GM12878 (cell line): ENCODE data around the gene TBC1D1. TPM values are rescaled to one million over a fixed set of nuclear protein-coding genes. Genes with fewer than 3 reads are reported as not detected.

ENCODE experiments used
- ATAC-seq: fragments of 200-7000 bp; cut with Tn5 transposase; 3 replicates; pipeline ENCODE4 v1.9.1; 2020; ENCODE audit warnings: mild to moderate bottlenecking, moderate library complexity
- BruUV-seq: library from RNA; stranded (reverse); fragments of 400-500 nt; replicated peaks from 2 replicates; lab custom pipeline; 2021; lab: Mats Ljungman, UMichigan
- CTCF ChIA-PET: fragments of 300-600 bp; sonication (Branson Sonifier 250); formaldehyde crosslinking; extraction: SDS; loops from one replicate; lab custom pipeline; 2021; ENCODE audit warnings: inconsistent platforms; lab: Yijun Ruan, JAX
- POLR2A ChIA-PET: fragments of 350-600 bp; formaldehyde crosslinking; extraction: SDS; loops from one replicate; lab custom pipeline; 2021; ENCODE audit warnings: inconsistent platforms; lab: Charles Lee
- RAD21 ChIA-PET: fragments of 300-600 bp; sonication (Branson Sonifier 250); formaldehyde crosslinking; loops from one replicate; lab custom pipeline; 2023; ENCODE audit warnings: antibody characterized with exemption; ENCODE audit not compliant: unreplicated experiment; lab: Charles Lee
- SMC1A ChIA-PET: fragments of 300-600 bp; sonication (Branson Sonifier 250); formaldehyde crosslinking; loops from one replicate; lab custom pipeline; 2023; ENCODE audit not compliant: unreplicated experiment, uncharacterized antibody; lab: Charles Lee
- DNase-seq: peaks from one replicate; pipeline ENCODE4 v3.0.0-alpha.2; 2011; ENCODE audit warnings: low read depth, low spot score
- FAIRE-seq: peaks from 3 replicates; lab custom pipeline; 2011; peaks lifted over from hg19 to GRCh38; lab: Jason Lieb, UNC
- H2AFZ ChIP-seq: 2 replicates; pipeline ENCODE4 v1.6.0; 2011; ENCODE audit warnings: low read depth, low read length, control low read depth; ENCODE audit not compliant: control insufficient read depth
- H3K27ac ChIP-seq: 2 replicates; pipeline ENCODE4 v1.5.1; 2011; ENCODE audit warnings: control low read depth; ENCODE audit not compliant: control insufficient read depth, insufficient read depth
- H3K27me3 ChIP-seq, 2 experiments: replicated peaks in 1 of 2; 2 replicates each; pipeline versions ENCODE4 v1.6.0 to v1.6.1; 2011; ENCODE audit warnings: low read length in 1 of 2; ENCODE audit not compliant: control insufficient read depth in 2 of 2, insufficient read depth in 2 of 2
- H3K36me3 ChIP-seq, 2 experiments: 2 replicates each; pipeline ENCODE4 v1.5.1; 2011; ENCODE audit warnings: low read length in 1 of 2; ENCODE audit not compliant: control insufficient read depth in 2 of 2, insufficient read depth in 2 of 2
- H3K4me1 ChIP-seq: 2 replicates; pipeline ENCODE4 v1.6.1; 2011; ENCODE audit warnings: mild to moderate bottlenecking, low read length, moderate library complexity, mixed read lengths; ENCODE audit not compliant: control insufficient read depth, insufficient read depth
- H3K4me2 ChIP-seq: 2 replicates; pipeline ENCODE4 v1.6.0; 2011; ENCODE audit warnings: control low read depth; ENCODE audit not compliant: control insufficient read depth, insufficient read depth
- H3K4me3 ChIP-seq: fragments of 200-600 bp; sonication (generic); 2 replicates; pipeline ENCODE4 v1.5.1; 2016
- H3K79me2 ChIP-seq: 2 replicates; pipeline ENCODE4 v1.6.0; 2011; ENCODE audit warnings: low read length; ENCODE audit not compliant: control insufficient read depth, insufficient read depth
- H3K9ac ChIP-seq: 2 replicates; pipeline ENCODE4 v1.8.0; 2011; ENCODE audit warnings: low read length, control low read depth, mixed read lengths; ENCODE audit not compliant: control insufficient read depth, insufficient read depth
- H3K9me3 ChIP-seq: replicated peaks from 3 replicates; pipeline ENCODE4 v1.5.1; 2011; ENCODE audit warnings: mild to moderate bottlenecking, low read length; ENCODE audit not compliant: control insufficient read depth, insufficient read depth
- H4K20me1 ChIP-seq: 2 replicates; pipeline ENCODE4 v1.6.0; 2011; ENCODE audit not compliant: control insufficient read depth, insufficient read depth
- ASH2L ChIP-seq: fragments of 300-600, 200-600 bp; sonication (generic); IDR thresholded peaks from 2 replicates; pipeline ENCODE4 v1.6.1; 2017; ENCODE audit warnings: low read depth, mild to moderate bottlenecking, borderline replicate concordance
- BRCA1 ChIP-seq: IDR thresholded peaks from 2 replicates; pipeline ENCODE4 v1.6.1; 2011; ENCODE audit warnings: low read depth, low read length, improper control_type of control experiment
- CBFB ChIP-seq: IDR thresholded peaks from 2 replicates; pipeline ENCODE4 v1.6.1; 2016; ENCODE audit warnings: antibody characterized with exemption, low read depth
- DPF2 ChIP-seq: fragments of 450-650 bp; IDR thresholded peaks from 2 replicates; pipeline ENCODE4 v1.6.1; 2017; ENCODE audit warnings: mild to moderate bottlenecking
- MTA2 ChIP-seq: fragments of 450-650 bp; IDR thresholded peaks from 2 replicates; pipeline ENCODE4 v1.6.1; 2016; ENCODE audit warnings: low read depth, mild to moderate bottlenecking, moderate library complexity
- NR2C2 ChIP-seq: IDR thresholded peaks from 2 replicates; pipeline ENCODE4 v1.6.1; 2011; ENCODE audit warnings: borderline replicate concordance, low read depth; ENCODE audit not compliant: control insufficient read depth, insufficient read length
- SMAD5 ChIP-seq: IDR thresholded peaks from 2 replicates; pipeline ENCODE4 v1.6.1; 2016; ENCODE audit warnings: antibody characterized with exemption, low read depth
- SRF ChIP-seq, 2 experiments: IDR thresholded peaks; 2 replicates each; pipeline ENCODE4 v1.6.1; 2011; ENCODE audit warnings: low read depth in 2 of 2, low read length in 2 of 2, mild to moderate bottlenecking in 1 of 2, moderate library complexity in 1 of 2
- TAF1 ChIP-seq: IDR thresholded peaks from 2 replicates; pipeline ENCODE4 v1.6.1; 2011; ENCODE audit warnings: mild to moderate bottlenecking, low read depth, low read length, borderline replicate concordance
- WRNIP1 ChIP-seq: IDR thresholded peaks from 2 replicates; pipeline ENCODE4 v1.6.1; 2011; ENCODE audit warnings: low read depth, low read length, improper control_type of control experiment, borderline replicate concordance
- WGBS: methylation state at CpG from one replicate; pipeline ENCODE4 v1.1.6; 2016; ENCODE audit warnings: low lambda C conversion rate; ENCODE audit not compliant: insufficient replicate concordance, insufficient coverage; ENCODE audit errors: missing lambda C conversion rate; 5-methylcytosine and 5-hydroxymethylcytosine counted together
- in situ Hi-C: fragments of 300-500 bp; cut with MboI; formaldehyde crosslinking; loops from 9 replicates; pipeline ENCODE4 v1.14.3; 2018; ENCODE audit warnings: mixed read lengths
- intact Hi-C: fragments of 100-400 bp; cut with micrococcal nuclease; formaldehyde crosslinking; loops from one replicate; pipeline ENCODE4 v1.14.2; 2022; ENCODE audit not compliant: unreplicated experiment
- polyA plus RNA-seq, 11 experiments: library from polyadenylated mRNA; depleted of rRNA in 4 of 11; unstranded in 6 of 11; stranded (reverse) in 5 of 11; fragments of >200 nt; fragmentation: Nextera tagmentation in 4 of 11; fragmentation: Illumina TruSeq in 1 of 11; extraction: Ambion mirVana in 4 of 11; extraction: Trizol in 1 of 11; gene quantifications; 1 replicate in 1 of 11; 2 replicates in 10 of 11; pipeline versions ENCODE4 v1.2.1 to v1.2.3, GENCODE V29; 2011 to 2016; ENCODE audit warnings: inconsistent platforms in 2 of 11, missing spikeins in 2 of 11, low read depth in 1 of 11
- total RNA-seq, 4 experiments: library from RNA; depleted of rRNA in 3 of 4; stranded (reverse); fragments of >200 nt in 3 of 4; fragmentation: Illumina TruSeq in 1 of 4; extraction: Trizol in 1 of 4; gene quantifications; 2 replicates each; pipeline versions ENCODE4 v1.2.1 to v1.2.3, GENCODE V29; 2013 to 2021
- TF ChIP-seq, protein P1 (sequence below): fragments of 450-650 bp; formaldehyde crosslinking; IDR thresholded peaks from 2 replicates; pipeline ENCODE4 v1.4.0; 2022; ENCODE audit warnings: mild to moderate bottlenecking, moderate library complexity

TBC1D1 gene
- total and polyA plus RNA-seq, 10 of the 15 experiments (the other 5 are each of a cell fraction or from before 2014, with no cell fraction given): 5.3 to 102 (median 57.8) TPM

DNA sequence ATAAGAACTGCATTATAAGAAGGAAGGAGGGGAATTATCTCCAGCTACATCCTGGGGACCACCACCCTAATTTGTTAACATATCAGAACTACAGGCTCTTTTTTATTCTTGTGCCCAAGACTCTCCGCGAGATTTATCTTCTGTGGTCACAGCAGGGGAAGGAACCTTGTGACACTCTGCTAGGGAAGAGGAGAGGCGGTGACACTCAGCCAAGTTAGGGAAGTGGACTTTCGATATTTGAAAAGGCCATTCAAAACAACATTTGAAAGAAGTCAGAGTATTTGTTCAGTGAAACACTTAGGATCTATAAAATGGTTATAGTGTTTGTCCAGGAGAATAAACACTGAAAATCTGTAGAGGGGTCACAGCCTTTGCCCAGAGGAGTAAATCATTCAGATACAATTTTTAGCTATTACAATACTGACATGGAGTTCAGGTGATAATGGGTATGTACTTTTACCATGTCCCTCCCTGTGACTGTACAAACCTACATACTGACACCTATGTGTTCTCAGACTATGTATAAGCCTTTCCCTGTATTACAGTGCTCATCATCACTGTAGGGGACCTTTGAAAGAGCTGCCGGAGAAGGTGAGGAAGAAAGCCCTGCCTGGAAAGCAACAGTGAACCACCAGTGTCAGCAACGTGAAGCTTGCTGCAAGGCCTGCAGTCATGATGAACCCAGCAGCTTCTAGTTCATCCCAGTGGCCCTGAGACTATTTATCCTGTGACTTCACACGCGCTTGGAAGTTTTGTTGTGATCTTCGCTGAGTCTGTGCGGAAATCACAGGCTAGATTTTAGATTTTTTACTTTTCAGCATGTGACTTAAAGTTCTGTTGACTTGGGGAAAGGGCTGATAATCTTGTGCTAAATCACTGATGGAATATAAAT lies 60.8 kb downstream of the TBC1D1 start:
- Histone ChIP-seq H3K27ac (no peak overlapping the region), H4K20me1 (no peaks in the 10 kb centered on the region), H3K9me3 (no peaks in the 10 kb centered on the region), H3K9ac (no peak overlapping the region), H3K4me3 (no peak overlapping the region), H3K79me2 (no peaks in the 10 kb centered on the region; the same call in 1 of the 2 replicates), H3K4me1 (peaks cover 5% of the 10 kb centered on the region; the same call in 1 of the 2 replicates), H3K36me3 (no peaks in the 10 kb centered on the region), H3K27me3 (no peaks in the 10 kb centered on the region), H3K4me2 (no peak overlapping the region), H2AFZ (no peak overlapping the region)
- TF ChIP-seq WRNIP1: no peak
- no peak for TF ChIP-seq BRCA1
- TF ChIP-seq, protein P1, sequence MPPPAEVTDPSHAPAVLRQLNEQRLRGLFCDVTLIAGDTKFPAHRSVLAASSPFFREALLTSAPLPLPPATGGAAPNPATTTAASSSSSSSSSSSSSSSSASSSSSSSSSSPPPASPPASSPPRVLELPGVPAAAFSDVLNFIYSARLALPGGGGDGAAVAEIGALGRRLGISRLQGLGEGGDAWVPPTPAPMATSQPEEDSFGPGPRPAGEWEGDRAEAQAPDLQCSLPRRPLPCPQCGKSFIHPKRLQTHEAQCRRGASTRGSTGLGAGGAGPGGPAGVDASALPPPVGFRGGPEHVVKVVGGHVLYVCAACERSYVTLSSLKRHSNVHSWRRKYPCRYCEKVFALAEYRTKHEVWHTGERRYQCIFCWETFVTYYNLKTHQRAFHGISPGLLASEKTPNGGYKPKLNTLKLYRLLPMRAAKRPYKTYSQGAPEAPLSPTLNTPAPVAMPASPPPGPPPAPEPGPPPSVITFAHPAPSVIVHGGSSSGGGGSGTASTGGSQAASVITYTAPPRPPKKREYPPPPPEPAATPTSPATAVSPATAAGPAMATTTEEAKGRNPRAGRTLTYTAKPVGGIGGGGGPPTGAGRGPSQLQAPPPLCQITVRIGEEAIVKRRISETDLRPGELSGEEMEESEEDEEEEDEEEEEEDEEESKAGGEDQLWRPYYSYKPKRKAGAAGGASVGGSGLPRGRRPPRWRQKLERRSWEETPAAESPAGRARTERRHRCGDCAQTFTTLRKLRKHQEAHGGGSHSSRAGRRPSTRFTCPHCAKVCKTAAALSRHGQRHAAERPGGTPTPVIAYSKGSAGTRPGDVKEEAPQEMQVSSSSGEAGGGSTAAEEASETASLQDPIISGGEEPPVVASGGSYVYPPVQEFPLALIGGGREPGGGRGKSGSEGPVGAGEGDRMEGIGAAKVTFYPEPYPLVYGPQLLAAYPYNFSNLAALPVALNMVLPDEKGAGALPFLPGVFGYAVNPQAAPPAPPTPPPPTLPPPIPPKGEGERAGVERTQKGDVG (CRISPR knock-in tag): no peak
- TF ChIP-seq NR2C2: no peak
- TF ChIP-seq TAF1: no peak
- TF ChIP-seq CBFB: no peak
- TF ChIP-seq SRF (IDR thresholded peaks at IDR 0.05; ENCODE audit: low read depth in 2 of 2, low read length in 2 of 2): no peak
- no peak for TF ChIP-seq SMAD5
- no peak for TF ChIP-seq DPF2
- TF ChIP-seq ASH2L: no peak
- no peak for TF ChIP-seq MTA2
- SMC1A ChIA-PET: interaction anchor here (1.0 to 2.4 kb wide), 3 partner anchors 11 to 19 kb away, joined by 3 to 9 read pairs (median 3); no protein-coding TSS in a partner anchor
- intact Hi-C loops (no loop called here), in situ Hi-C loops (no loop called here)
- CTCF ChIA-PET: interaction anchor here (0.5 to 2.2 kb wide), 3 partner anchors 11 to 1701 kb away, joined by 3 to 9 read pairs (median 3); no protein-coding TSS in a partner anchor
- RAD21 ChIA-PET: interaction anchor here (0.6 kb wide), 1 partner anchor 541 kb away, joined by 3 read pairs; no protein-coding TSS in a partner anchor
- no peak for DNase-seq
- no TSS peak for BruUV-seq
- WGBS: 95% methylated on average over 10 of the region's 10 CpGs
- no peak for ATAC-seq
- POLR2A ChIA-PET: no interaction called here
- FAIRE-seq: no peak
